Measurements from ENCODE around the gene ADGRG1.

ADGRG1 gene

GRCh38 chr16:57686577-57686976, 58.1 kb downstream of the ADGRG1 start:
- no peak for DNase-seq (ENCODE audit: insufficient read length)
- TF ChIP-seq POLR2A (IDR thresholded peaks at IDR 0.05; ENCODE audit: low read depth, low read length): no peak
- no peak for TF ChIP-seq TAF1 (IDR thresholded peaks at IDR 0.05; ENCODE audit: borderline replicate concordance, low read depth, low read length)
- no peak for TF ChIP-seq POLR2AphosphoS5 (IDR thresholded peaks at IDR 0.05; ENCODE audit: low read depth, low read length)
- FAIRE-seq: no peak

- DNase-seq (ENCODE audit: insufficient read length) (no peak), FAIRE-seq (no peak)
- TF ChIP-seq TAF1 (IDR thresholded peaks at IDR 0.05; ENCODE audit: borderline replicate concordance, low read depth, low read length) (no peak), POLR2AphosphoS5 (IDR thresholded peaks at IDR 0.05; ENCODE audit: low read depth, low read length) (no peak), POLR2A (IDR thresholded peaks at IDR 0.05; ENCODE audit: low read depth, low read length) (no peak)
These were observed 59.0 kb downstream of the ADGRG1 start for GRCh38 chr16:57687363-57687929.

GRCh38 chr16:57688487-57688986, 60.1 kb downstream of the ADGRG1 start:
- FAIRE-seq: no peak

GRCh38 chr16:57688987-57689761, 60.7 kb downstream of the ADGRG1 start:
- TF ChIP-seq POLR2A (IDR thresholded peaks at IDR 0.05; ENCODE audit: low read depth, low read length) (no peak), POLR2AphosphoS5 (IDR thresholded peaks at IDR 0.05; ENCODE audit: low read depth, low read length) (no peak), TAF1 (IDR thresholded peaks at IDR 0.05; ENCODE audit: borderline replicate concordance, low read depth, low read length) (no peak)
- no peak for DNase-seq (ENCODE audit: insufficient read length)
- no peak for FAIRE-seq

More at GRCh38 chr16:57688487-57688986, 60.1 kb downstream of the ADGRG1 start:
- TF ChIP-seq POLR2A (IDR thresholded peaks at IDR 0.05; ENCODE audit: low read depth, low read length) (no peak), POLR2AphosphoS5 (IDR thresholded peaks at IDR 0.05; ENCODE audit: low read depth, low read length) (no peak), TAF1 (IDR thresholded peaks at IDR 0.05; ENCODE audit: borderline replicate concordance, low read depth, low read length) (no peak)
- DNase-seq (ENCODE audit: insufficient read length): no peak

GRCh38 chr16:57689762-57690558, 61.5 kb downstream of the ADGRG1 start:
- FAIRE-seq (peak; percentile 98), DNase-seq (ENCODE audit: insufficient read length) (peak; percentile 55)
- TF ChIP-seq POLR2AphosphoS5 (IDR thresholded peaks at IDR 0.05; ENCODE audit: low read depth, low read length) (no peak), POLR2A (IDR thresholded peaks at IDR 0.05; ENCODE audit: low read depth, low read length) (peak; percentile 51; the same call in 1 of the 2 replicates)

- FAIRE-seq: no peak
These were observed 62.5 kb downstream of the ADGRG1 start for GRCh38 chr16:57690782-57691471.

GRCh38 chr16:57692636-57693035, 64.2 kb downstream of the ADGRG1 start:
- DNase-seq (ENCODE audit: insufficient read length): no peak
- no peak for TF ChIP-seq POLR2AphosphoS5 (IDR thresholded peaks at IDR 0.05; ENCODE audit: low read depth, low read length)
- TF ChIP-seq TAF1 (IDR thresholded peaks at IDR 0.05; ENCODE audit: borderline replicate concordance, low read depth, low read length): no peak
- TF ChIP-seq POLR2A (IDR thresholded peaks at IDR 0.05; ENCODE audit: low read depth, low read length): no peak
- no peak for FAIRE-seq

More at GRCh38 chr16:57690782-57691471, 62.5 kb downstream of the ADGRG1 start:
- DNase-seq (ENCODE audit: insufficient read length): no peak
- no peak for TF ChIP-seq POLR2AphosphoS5 (IDR thresholded peaks at IDR 0.05; ENCODE audit: low read depth, low read length)
- TF ChIP-seq TAF1 (IDR thresholded peaks at IDR 0.05; ENCODE audit: borderline replicate concordance, low read depth, low read length): no peak
- no peak for TF ChIP-seq POLR2A (IDR thresholded peaks at IDR 0.05; ENCODE audit: low read depth, low read length)

GRCh38 chr16:57693550-57693949, 65.1 kb downstream of the ADGRG1 start:
- TF ChIP-seq POLR2A (IDR thresholded peaks at IDR 0.05; ENCODE audit: low read depth, low read length) (no peak), TAF1 (IDR thresholded peaks at IDR 0.05; ENCODE audit: borderline replicate concordance, low read depth, low read length) (no peak)

GRCh38 chr16:57694231-57694724, 65.8 kb downstream of the ADGRG1 start:
- TF ChIP-seq POLR2A (IDR thresholded peaks at IDR 0.05; ENCODE audit: low read depth, low read length): no peak
- no peak for TF ChIP-seq TAF1 (IDR thresholded peaks at IDR 0.05; ENCODE audit: borderline replicate concordance, low read depth, low read length)
- TF ChIP-seq POLR2AphosphoS5 (IDR thresholded peaks at IDR 0.05; ENCODE audit: low read depth, low read length): no peak
- no peak for DNase-seq (ENCODE audit: insufficient read length)
- FAIRE-seq: no peak

More at GRCh38 chr16:57693550-57693949, 65.1 kb downstream of the ADGRG1 start:
- FAIRE-seq (no peak), DNase-seq (ENCODE audit: insufficient read length) (no peak)

GRCh38 chr16:57694725-57695679, 66.6 kb downstream of the ADGRG1 start, which contains the start of gene DRC7:
DRC7 (plus strand) TSS chr16:57694806; CDS start chr16:57697950, 3,144 bp downstream.
- FAIRE-seq (peak; percentile 88), DNase-seq (ENCODE audit: insufficient read length) (peak; percentile 58)
- TF ChIP-seq POLR2A (IDR thresholded peaks at IDR 0.05; ENCODE audit: low read depth, low read length): no peak
- no peak for TF ChIP-seq POLR2AphosphoS5 (IDR thresholded peaks at IDR 0.05; ENCODE audit: low read depth, low read length)
- no peak for TF ChIP-seq TAF1 (IDR thresholded peaks at IDR 0.05; ENCODE audit: borderline replicate concordance, low read depth, low read length)

Measured in GM12892 (cell line).